KBM-7 (cell line): ENCODE measurements around the gene TSC22D3.

ENCODE experiments used
- DNase-seq: peaks from one replicate; pipeline ENCODE4 v3.0.0-alpha.2; 2015
- in situ Hi-C: fragments of 300-500 bp; cut with MboI; formaldehyde crosslinking; loops from 2 replicates; pipeline ENCODE4 v1.14.3; 2020; ENCODE audit warnings: low sequenced_read_pairs, low pct_unique_long_range_greater_than_20kb, mixed read lengths

The TSC22D3 gene

GRCh38 chrX:107764845-107765608, 10.6 kb downstream of the TSC22D3 start:
- no peak for DNase-seq
- in situ Hi-C loops: no loop called here

DNA sequence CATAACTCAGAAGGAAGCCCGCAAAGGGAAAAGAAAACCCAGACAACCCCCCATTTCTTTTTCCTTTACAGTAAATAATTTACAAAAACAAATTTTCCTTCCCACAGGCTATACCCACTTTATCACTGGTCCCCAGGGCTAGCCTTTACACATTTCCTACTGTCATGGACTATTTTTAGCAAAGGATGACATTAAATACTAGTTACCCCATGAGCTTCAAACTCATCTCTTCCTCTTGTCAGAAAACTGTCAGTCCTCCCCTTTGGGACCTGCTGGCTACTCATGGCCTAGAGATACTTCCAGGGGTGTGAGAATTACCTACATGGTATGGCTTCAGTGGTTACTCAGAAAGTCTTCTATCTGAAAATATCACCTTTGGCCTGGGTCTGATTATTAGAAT, 11.9 kb downstream of the TSC22D3 start:
- no peak for DNase-seq
- in situ Hi-C loops: no loop called here

- no peak for DNase-seq
- in situ Hi-C loops: no loop called here
These were observed 15.1 kb downstream of the TSC22D3 start for GRCh38 chrX:107760304-107761077.

GRCh38 chrX:107758231-107758766, 17.3 kb downstream of the TSC22D3 start:
- in situ Hi-C loops: no loop called here
- no peak for DNase-seq

DNA sequence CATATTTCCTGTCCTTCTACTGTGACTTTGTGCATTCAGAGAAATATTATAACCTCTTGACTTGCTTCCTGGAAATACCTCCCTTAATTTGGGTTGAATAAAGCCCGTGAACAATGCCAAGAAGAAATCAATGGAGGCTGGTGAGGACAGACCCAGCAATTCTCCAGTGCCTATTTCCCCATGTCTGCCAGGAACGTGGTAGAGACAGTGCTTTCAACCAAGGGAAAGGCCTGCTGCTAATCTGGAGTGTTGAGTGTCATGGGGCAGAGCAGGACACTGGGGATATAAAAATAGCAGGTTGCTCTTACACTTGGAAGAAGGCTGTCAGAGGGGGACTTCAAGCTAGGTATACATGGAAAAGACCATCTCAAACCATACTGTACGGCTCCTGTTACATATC, 19.9 kb downstream of the TSC22D3 start:
- DNase-seq: no peak
- in situ Hi-C loops: no loop called here

DNA sequence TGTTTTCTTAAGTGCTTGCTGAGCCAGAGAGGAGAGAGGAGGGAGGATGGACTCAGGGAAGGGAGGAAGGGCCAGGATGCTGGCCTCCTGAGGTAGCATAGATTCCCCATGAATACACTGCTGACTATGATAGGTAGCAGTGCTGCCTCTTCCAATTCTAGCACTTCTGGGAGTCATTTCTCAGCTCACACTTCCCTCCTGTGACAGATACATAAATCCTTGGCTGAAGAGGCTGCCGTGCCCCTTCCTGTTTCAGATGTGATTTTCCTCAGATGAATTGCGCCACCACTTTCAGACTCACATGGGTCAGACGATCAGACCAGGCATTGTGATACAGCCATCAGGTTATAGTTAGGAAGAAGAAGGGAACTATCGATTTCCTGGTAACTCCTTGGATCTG, 22.4 kb downstream of the TSC22D3 start:
- in situ Hi-C loops: no loop called here
- DNase-seq: peak; percentile 45

GRCh38 chrX:107752714-107753113, 22.9 kb downstream of the TSC22D3 start:
- no peak for DNase-seq
- in situ Hi-C loops: no loop called here

DNA sequence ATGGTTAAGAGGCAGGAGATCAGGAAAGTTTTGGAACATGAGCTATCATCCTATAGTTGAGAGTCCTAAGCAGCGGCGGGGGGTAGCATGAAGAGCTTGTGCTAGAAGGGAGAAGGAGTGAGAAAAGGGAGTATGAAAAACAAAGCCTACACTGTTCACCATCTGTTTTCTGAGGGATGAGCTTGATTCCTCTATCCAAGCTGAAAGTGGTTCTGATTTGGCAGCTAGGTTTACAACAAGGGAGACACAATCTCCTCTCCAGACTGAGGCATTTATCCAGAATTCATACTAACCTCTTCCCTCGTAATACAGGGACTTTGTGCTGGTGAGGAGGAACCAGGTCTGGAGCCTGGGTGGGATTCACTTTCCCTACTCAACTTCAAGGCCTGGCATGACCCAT, 23.5 kb downstream of the TSC22D3 start:
- no peak for DNase-seq
- in situ Hi-C loops: no loop called here

GRCh38 chrX:107750861-107751445, 24.6 kb downstream of the TSC22D3 start:
- DNase-seq: no peak
- in situ Hi-C loops: no loop called here

DNA sequence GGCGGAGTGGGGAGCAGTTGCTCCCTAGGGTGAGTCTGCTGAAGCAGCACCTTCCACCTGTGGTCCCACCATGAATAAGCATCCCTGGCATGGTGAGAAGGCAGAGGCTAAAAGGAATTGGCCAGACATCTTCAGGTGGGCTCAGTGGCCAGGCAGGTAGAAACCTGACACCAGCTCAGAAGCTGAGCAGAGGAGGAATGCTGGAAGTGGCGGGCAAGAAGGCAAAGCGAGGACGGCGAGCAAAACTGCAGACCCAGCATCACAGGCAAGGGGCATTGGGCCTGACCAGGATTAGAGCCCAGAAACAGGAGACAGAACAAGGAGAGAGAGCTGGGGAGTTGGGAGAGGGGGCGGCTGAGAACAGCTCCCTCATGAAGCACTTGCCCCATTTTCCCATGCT, 25.3 kb downstream of the TSC22D3 start:
- no peak for DNase-seq
- in situ Hi-C loops: no loop called here

- DNase-seq: no peak
These were observed 27.1 kb downstream of the TSC22D3 start for GRCh38 chrX:107748506-107748905.

GRCh38 chrX:107747596-107748161, 27.9 kb downstream of the TSC22D3 start:
- in situ Hi-C loops: no loop called here
- no peak for DNase-seq

More at GRCh38 chrX:107748506-107748905, 27.1 kb downstream of the TSC22D3 start:
- in situ Hi-C loops: no loop called here

GRCh38 chrX:107744868-107745267, 30.7 kb downstream of the TSC22D3 start:
- no peak for DNase-seq
- in situ Hi-C loops: no loop called here

DNA sequence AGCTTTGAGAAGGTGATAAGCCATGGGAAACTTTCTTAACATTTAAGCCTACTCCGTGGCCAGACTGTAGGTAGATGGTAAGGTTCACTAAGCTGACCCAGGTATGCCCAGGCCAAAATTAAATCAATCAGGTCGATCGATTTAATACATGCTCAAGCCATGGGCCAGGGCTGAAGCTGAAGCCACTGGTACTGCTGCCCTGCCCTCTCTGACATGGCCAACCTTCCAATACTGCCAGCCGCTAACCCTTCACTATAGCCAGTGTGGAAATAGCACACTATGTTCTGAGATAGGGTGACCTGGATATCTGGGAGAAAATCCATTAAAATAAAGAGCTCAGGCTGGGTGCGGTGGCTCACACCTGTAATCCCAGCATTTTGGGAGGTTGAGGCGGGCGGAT, 31.6 kb downstream of the TSC22D3 start:
- in situ Hi-C loops: no loop called here
- no peak for DNase-seq

DNA sequence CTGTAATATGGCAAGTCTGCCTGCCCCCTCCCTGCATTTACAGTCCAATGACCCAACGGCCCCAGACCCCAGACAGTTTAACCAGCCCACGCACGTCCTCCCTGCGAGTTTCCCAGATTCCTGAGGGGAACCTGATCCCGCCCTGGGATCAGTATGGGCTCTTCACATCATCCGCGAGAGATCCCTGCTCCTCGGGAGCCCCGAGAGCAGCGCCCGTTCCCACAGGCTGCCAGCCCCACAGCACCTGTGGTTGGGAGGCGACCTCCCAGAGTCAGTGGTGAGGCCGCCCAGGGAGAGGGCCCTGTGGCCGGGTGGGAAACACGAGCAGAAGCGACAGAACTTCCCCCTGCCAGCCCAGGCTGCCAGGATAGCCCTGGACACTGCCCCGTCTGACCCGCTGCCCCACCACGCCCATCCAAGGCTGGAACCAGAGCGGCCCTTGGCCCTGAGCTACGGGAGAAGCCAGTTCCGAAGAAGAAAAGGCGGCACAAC, 32.8 kb downstream of the TSC22D3 start:
- in situ Hi-C loops: no loop called here
- DNase-seq: peak; percentile 14

DNA sequence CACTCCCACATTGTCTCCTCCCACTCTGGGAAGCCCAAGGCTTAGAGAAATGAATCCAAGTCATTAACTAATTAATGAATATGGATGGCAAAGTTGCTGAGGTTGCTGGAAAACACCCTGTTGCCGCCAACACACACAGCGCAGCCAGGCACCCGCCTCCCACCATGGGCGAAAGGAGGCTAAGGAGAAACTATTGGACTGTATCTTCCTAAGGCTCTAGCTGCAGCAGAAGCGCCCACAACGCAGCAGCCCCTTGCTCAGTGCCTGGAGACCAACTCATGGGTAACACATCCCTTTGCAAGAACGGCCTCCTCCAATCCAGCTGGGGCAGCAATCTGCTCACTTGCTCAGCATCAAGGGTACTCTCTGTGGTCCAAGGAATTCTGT, 34.2 kb downstream of the TSC22D3 start:
- no peak for DNase-seq
- in situ Hi-C loops: no loop called here

GRCh38 chrX:107739541-107739940, 36.0 kb downstream of the TSC22D3 start:
- in situ Hi-C loops: no loop called here
- DNase-seq: no peak

DNA sequence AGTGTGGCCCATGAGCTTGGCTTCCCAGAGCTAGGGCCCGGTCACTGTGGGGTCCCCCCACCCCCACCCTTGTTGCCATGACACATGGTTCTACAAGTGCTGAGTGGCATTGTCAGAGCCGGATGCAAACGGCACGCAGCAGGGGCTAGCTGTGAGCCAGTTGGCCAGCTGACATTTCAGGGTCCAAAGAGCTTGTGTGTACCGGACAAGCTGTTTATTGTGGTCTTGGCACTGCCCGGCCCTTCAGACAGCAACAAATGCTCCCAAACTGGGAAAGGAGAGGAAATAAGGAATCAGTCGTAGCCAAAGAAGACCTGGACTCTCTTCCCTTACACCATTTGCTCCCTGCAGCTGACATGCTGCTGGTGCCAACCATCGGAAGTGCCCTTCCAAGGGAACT, 36.8 kb downstream of the TSC22D3 start:
- DNase-seq: no peak
- in situ Hi-C loops: no loop called here

- DNase-seq: no peak
- in situ Hi-C loops: no loop called here
These were observed 37.3 kb downstream of the TSC22D3 start for GRCh38 chrX:107738272-107738671.
